A673 (cell line): ENCODE measurements around the gene DLG2. TPM values are rescaled to one million over a fixed set of nuclear protein-coding genes. Genes with fewer than 3 reads are reported as not detected.

Source experiments
- BruUV-seq: library from RNA; stranded (reverse); fragments of 400-500 nt; replicated peaks from 2 replicates; lab custom pipeline; 2021; lab: Mats Ljungman, UMichigan
- CTCF ChIA-PET: fragments of 300-600 bp; sonication (Branson Sonifier 250); formaldehyde crosslinking; loops from one replicate; lab custom pipeline; 2022; ENCODE audit warnings: antibody characterized with exemption; lab: Charles Lee
- POLR2A ChIA-PET: fragments of 300-600 bp; sonication (Branson Sonifier 250); formaldehyde crosslinking; loops from one replicate; lab custom pipeline; 2022; ENCODE audit warnings: antibody characterized with exemption; ENCODE audit not compliant: low non-redundant PET; lab: Charles Lee
- DNase-seq: peaks from one replicate; pipeline ENCODE4 v3.0.0-alpha.2; 2015; ENCODE audit warnings: low spot score
- H3K27ac ChIP-seq: fragments of 200-600 bp; sonication (generic); 2 replicates; pipeline ENCODE4 v1.5.1; 2016; ENCODE audit warnings: mixed run types, low read depth, mild to moderate bottlenecking, mixed read lengths, antibody characterized with exemption, low read length; ENCODE audit not compliant: poor library complexity, severe bottlenecking
- H3K27me3 ChIP-seq: fragments of 200-600 bp; sonication (generic); replicated peaks from 2 replicates; pipeline ENCODE4 v1.6.1; 2017; ENCODE audit warnings: mixed run types, low read depth, mild to moderate bottlenecking, mixed read lengths, antibody characterized with exemption, low read length; ENCODE audit not compliant: insufficient read depth, poor library complexity
- H3K36me3 ChIP-seq: fragments of 200-600 bp; sonication (generic); 2 replicates; pipeline ENCODE4 v1.6.1; 2016; ENCODE audit warnings: mixed run types, mild to moderate bottlenecking, mixed read lengths, antibody characterized with exemption, low read length; ENCODE audit not compliant: insufficient read depth, poor library complexity, severe bottlenecking
- H3K4me1 ChIP-seq: fragments of 200-600 bp; sonication (generic); 2 replicates; pipeline ENCODE4 v1.6.1; 2017; ENCODE audit warnings: mixed run types, mild to moderate bottlenecking, mixed read lengths, antibody characterized with exemption, low read length; ENCODE audit not compliant: insufficient read depth, poor library complexity, severe bottlenecking
- H3K4me3 ChIP-seq: fragments of 200-600 bp; sonication (generic); 2 replicates; pipeline ENCODE4 v1.5.1; 2016; ENCODE audit warnings: low read depth, mixed run types, mild to moderate bottlenecking, mixed read lengths, low read length; ENCODE audit not compliant: poor library complexity, severe bottlenecking
- H3K9me3 ChIP-seq: fragments of 200-600 bp; sonication (generic); 2 replicates; pipeline ENCODE4 v1.6.1; 2016; ENCODE audit warnings: mixed run types, low read depth, mild to moderate bottlenecking, mixed read lengths, antibody characterized with exemption, low read length; ENCODE audit not compliant: poor library complexity, severe bottlenecking
- CTCF ChIP-seq: fragments of 300-800, 200-600 bp; sonication (generic); conservative IDR thresholded peaks from 2 replicates; pipeline ENCODE4 v1.5.1; 2017; ENCODE audit warnings: low read depth, mild to moderate bottlenecking, antibody characterized with exemption, low read length, moderate library complexity, mixed read lengths
- EZH2 ChIP-seq: fragments of 200-600 bp; sonication (generic); IDR thresholded peaks from 2 replicates; pipeline ENCODE4 v1.6.1; 2017; ENCODE audit warnings: borderline replicate concordance, low read depth, mild to moderate bottlenecking, mixed read lengths, antibody characterized with exemption, low read length; ENCODE audit not compliant: poor library complexity, severe bottlenecking
- intact Hi-C: fragments of 100-400 bp; cut with micrococcal nuclease; formaldehyde crosslinking; loops from one replicate; pipeline ENCODE4 v1.10.0; 2022; ENCODE audit not compliant: unreplicated experiment
- total RNA-seq: library from RNA; stranded (reverse); gene quantifications from 2 replicates; pipeline ENCODE4 v1.2.3, GENCODE V29; 2021

Gene DLG2
- total RNA-seq, 1 experiment from 2014 or later: 277 TPM

- BruUV-seq: no TSS peak
- no peaks in the 10 kb centered on the region for H3K9me3 ChIP-seq
- TF ChIP-seq CTCF (no peak), EZH2 (no peak)
- no peak overlapping the region for H3K4me3 ChIP-seq
- CTCF ChIA-PET: no interaction called here
- intact Hi-C loops: no loop called here
- no peaks in the 10 kb centered on the region for H3K27me3 ChIP-seq
- H3K27ac ChIP-seq: no peak overlapping the region
- DNase-seq: no peak
- H3K4me1 ChIP-seq: no peaks in the 10 kb centered on the region
- no peaks in the 10 kb centered on the region for H3K36me3 ChIP-seq
- POLR2A ChIA-PET: no interaction called here
Measured at GRCh38 chr11:84763931-84764330, 863.2 kb downstream of the DLG2 start.

- Histone ChIP-seq H3K9me3 (no peaks in the 10 kb centered on the region), H3K27me3 (peaks cover 3% of the 10 kb centered on the region), H3K4me1 (no peaks in the 10 kb centered on the region), H3K4me3 (no peak overlapping the region), H3K27ac (no peak overlapping the region), H3K36me3 (no peaks in the 10 kb centered on the region)
- TF ChIP-seq EZH2: no peak
- TF ChIP-seq CTCF: no peak
- ChIA-PET CTCF (no interaction called here), POLR2A (no interaction called here)
- BruUV-seq: no TSS peak
- DNase-seq: no peak
- intact Hi-C loops: no loop called here
Measured at GRCh38 chr11:84757711-84758110, 869.4 kb downstream of the DLG2 start.

- Histone ChIP-seq H3K27me3 (no peaks in the 10 kb centered on the region), H3K36me3 (no peaks in the 10 kb centered on the region), H3K4me1 (no peaks in the 10 kb centered on the region), H3K9me3 (no peaks in the 10 kb centered on the region), H3K27ac (no peak overlapping the region), H3K4me3 (no peak overlapping the region)
- intact Hi-C loops: no loop called here
- DNase-seq: no peak
- TF ChIP-seq CTCF (no peak), EZH2 (no peak)
- ChIA-PET POLR2A (no interaction called here), CTCF (no interaction called here)
- no TSS peak for BruUV-seq
Measured at GRCh38 chr11:84751371-84751770, 875.8 kb downstream of the DLG2 start.
